ENCODE measurements around the gene TRIM52. TPM values are rescaled to one million over a fixed set of nuclear protein-coding genes. Genes with fewer than 3 reads are reported as not detected.

Gene TRIM52
- polyA plus RNA-seq, 1 donor from 2014 or later = 42.0 TPM

DNA sequence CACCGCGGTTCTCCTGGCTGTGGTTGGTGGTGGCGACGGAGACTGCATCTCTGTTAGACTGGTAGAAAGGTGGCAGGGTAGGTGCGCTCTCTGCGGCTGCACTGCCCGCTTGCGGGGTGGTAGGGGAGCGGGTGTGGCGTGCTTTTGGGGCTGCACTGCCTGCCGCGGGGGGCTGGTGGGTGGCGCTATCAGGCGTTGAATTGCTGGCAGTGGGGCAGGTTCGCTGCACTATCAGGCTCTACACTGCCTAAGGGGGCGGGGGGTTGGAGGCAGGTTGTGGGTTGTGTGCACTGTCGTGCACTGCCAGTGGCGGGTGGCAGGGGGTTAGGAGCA is 21.0 kb upstream of the TRIM52 start:
- Histone ChIP-seq H3F3A (ENCODE audit: insufficient read depth, low read length, poor library complexity, severe bottlenecking) (no peaks in the 10 kb centered on the region), H2AFZ (ENCODE audit: low read depth, low read length) (no peak overlapping the region), H3K4me2 (ENCODE audit: low read length) (peak overlapping the region; percentile 25), H4K20me1 (ENCODE audit: insufficient read depth) (no peaks in the 10 kb centered on the region), H3K9me2 (ENCODE audit: insufficient read depth, low read length) (no peaks in the 10 kb centered on the region), H3K4me3 (ENCODE audit: low read length) (peak overlapping the region; percentile 78), H3K9ac (ENCODE audit: low read length) (peak overlapping the region; percentile 87), H3K9me3 (ENCODE audit: low read length) (no peaks in the 10 kb centered on the region), H3K27ac (ENCODE audit: low read length) (peak overlapping the region; percentile 87), H3K27me3 (ENCODE audit: insufficient read depth, low read depth, low read length) (no peaks in the 10 kb centered on the region), H3K36me3 (ENCODE audit: insufficient read depth, low read length) (no peaks in the 10 kb centered on the region), H3K79me2 (replicated peaks; ENCODE audit: insufficient read depth, low read length) (peaks cover 13% of the 10 kb centered on the region)
- TF ChIP-seq, protein P1, sequence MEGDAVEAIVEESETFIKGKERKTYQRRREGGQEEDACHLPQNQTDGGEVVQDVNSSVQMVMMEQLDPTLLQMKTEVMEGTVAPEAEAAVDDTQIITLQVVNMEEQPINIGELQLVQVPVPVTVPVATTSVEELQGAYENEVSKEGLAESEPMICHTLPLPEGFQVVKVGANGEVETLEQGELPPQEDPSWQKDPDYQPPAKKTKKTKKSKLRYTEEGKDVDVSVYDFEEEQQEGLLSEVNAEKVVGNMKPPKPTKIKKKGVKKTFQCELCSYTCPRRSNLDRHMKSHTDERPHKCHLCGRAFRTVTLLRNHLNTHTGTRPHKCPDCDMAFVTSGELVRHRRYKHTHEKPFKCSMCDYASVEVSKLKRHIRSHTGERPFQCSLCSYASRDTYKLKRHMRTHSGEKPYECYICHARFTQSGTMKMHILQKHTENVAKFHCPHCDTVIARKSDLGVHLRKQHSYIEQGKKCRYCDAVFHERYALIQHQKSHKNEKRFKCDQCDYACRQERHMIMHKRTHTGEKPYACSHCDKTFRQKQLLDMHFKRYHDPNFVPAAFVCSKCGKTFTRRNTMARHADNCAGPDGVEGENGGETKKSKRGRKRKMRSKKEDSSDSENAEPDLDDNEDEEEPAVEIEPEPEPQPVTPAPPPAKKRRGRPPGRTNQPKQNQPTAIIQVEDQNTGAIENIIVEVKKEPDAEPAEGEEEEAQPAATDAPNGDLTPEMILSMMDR (IDR thresholded peaks at IDR 0.05; ENCODE audit: poor library complexity, severe bottlenecking) = peak; percentile 46
- TF ChIP-seq POLR2AphosphoS5 (IDR thresholded peaks at IDR 0.05) = no peak

- TF ChIP-seq SMC3 (conservative IDR thresholded peaks at IDR 0.05; ENCODE audit: poor library complexity) (no peak), EZH2 (IDR thresholded peaks at IDR 0.05; ENCODE audit: borderline replicate concordance, insufficient read depth, low read length, poor library complexity, severe bottlenecking) (no peak), MXI1 (conservative IDR thresholded peaks at IDR 0.05; ENCODE audit: poor library complexity, severe bottlenecking) (peak; percentile 97), TAF1 (IDR thresholded peaks at IDR 0.05; ENCODE audit: low read depth) (peak; percentile 69), POLR2AphosphoS5 (IDR thresholded peaks at IDR 0.05) (peak; percentile 90), EP300 (conservative IDR thresholded peaks at IDR 0.05; ENCODE audit: poor library complexity, severe bottlenecking) (peak; percentile 21), RAD21 (conservative IDR thresholded peaks at IDR 0.05) (peak; percentile 34), REST (IDR thresholded peaks at IDR 0.05; ENCODE audit: borderline replicate concordance) (no peak)
- TF ChIP-seq, protein P1 (IDR thresholded peaks at IDR 0.05; ENCODE audit: poor library complexity, severe bottlenecking) = peak; percentile 13
- Histone ChIP-seq H3K9me3 (ENCODE audit: low read length) (no peaks in the 10 kb centered on the region), H3K27ac (ENCODE audit: low read length) (peak overlapping the region; percentile 87), H3K9ac (ENCODE audit: low read length) (peak overlapping the region; percentile 87), H4K20me1 (ENCODE audit: insufficient read depth) (no peaks in the 10 kb centered on the region), H3K27me3 (ENCODE audit: insufficient read depth, low read depth, low read length) (no peaks in the 10 kb centered on the region), H3K4me3 (ENCODE audit: low read length) (peak overlapping the region; percentile 78), H2AFZ (ENCODE audit: low read depth, low read length) (peak overlapping the region; percentile 76), H3K79me2 (replicated peaks; ENCODE audit: insufficient read depth, low read length) (peaks cover 13% of the 10 kb centered on the region), H3F3A (ENCODE audit: insufficient read depth, low read length, poor library complexity, severe bottlenecking) (no peaks in the 10 kb centered on the region), H3K9me2 (ENCODE audit: insufficient read depth, low read length) (no peaks in the 10 kb centered on the region), H3K4me2 (ENCODE audit: low read length) (peak overlapping the region; percentile 95), H3K36me3 (ENCODE audit: insufficient read depth, low read length) (no peaks in the 10 kb centered on the region)
Measured at GRCh38 chr5:181281077-181281983, 20.4 kb upstream of the TRIM52 start.
